Measurements from ENCODE around the gene NHLH1.

Gene NHLH1

GRCh38 chr1:160354388-160354985, 12.4 kb upstream of the NHLH1 start:
- TF ChIP-seq ZNF565 (CRISPR knock-in tag; conservative IDR thresholded peaks at IDR 0.05; ENCODE audit: low read depth) (no peak), OSR1 (CRISPR knock-in tag; IDR thresholded peaks at IDR 0.05) (no peak), POU6F1 (CRISPR knock-in tag; IDR thresholded peaks at IDR 0.05; ENCODE audit: borderline replicate concordance, low read depth) (no peak), CSRNP3 (CRISPR knock-in tag; IDR thresholded peaks at IDR 0.05) (no peak), BACH2 (CRISPR knock-in tag; IDR thresholded peaks at IDR 0.05; ENCODE audit: borderline replicate concordance) (no peak), ESRRG (CRISPR knock-in tag; IDR thresholded peaks at IDR 0.05) (no peak), ARNTL (CRISPR knock-in tag; IDR thresholded peaks at IDR 0.05; ENCODE audit: borderline replicate concordance, low read depth) (no peak), CSDC2 (CRISPR knock-in tag; IDR thresholded peaks at IDR 0.05) (no peak), PPARA (CRISPR knock-in tag; IDR thresholded peaks at IDR 0.05; ENCODE audit: borderline replicate concordance) (no peak), TCF4 (CRISPR knock-in tag; IDR thresholded peaks at IDR 0.05; ENCODE audit: borderline replicate concordance) (no peak), ISL1 (CRISPR knock-in tag; IDR thresholded peaks at IDR 0.05) (no peak), ZNF70 (CRISPR knock-in tag; IDR thresholded peaks at IDR 0.05) (no peak), GLIS3 (CRISPR knock-in tag; IDR thresholded peaks at IDR 0.05) (no peak), TOX (CRISPR knock-in tag; IDR thresholded peaks at IDR 0.05; ENCODE audit: borderline replicate concordance) (no peak), ZFP30 (CRISPR knock-in tag; IDR thresholded peaks at IDR 0.05) (no peak)
- TF ChIP-seq, protein P1, sequence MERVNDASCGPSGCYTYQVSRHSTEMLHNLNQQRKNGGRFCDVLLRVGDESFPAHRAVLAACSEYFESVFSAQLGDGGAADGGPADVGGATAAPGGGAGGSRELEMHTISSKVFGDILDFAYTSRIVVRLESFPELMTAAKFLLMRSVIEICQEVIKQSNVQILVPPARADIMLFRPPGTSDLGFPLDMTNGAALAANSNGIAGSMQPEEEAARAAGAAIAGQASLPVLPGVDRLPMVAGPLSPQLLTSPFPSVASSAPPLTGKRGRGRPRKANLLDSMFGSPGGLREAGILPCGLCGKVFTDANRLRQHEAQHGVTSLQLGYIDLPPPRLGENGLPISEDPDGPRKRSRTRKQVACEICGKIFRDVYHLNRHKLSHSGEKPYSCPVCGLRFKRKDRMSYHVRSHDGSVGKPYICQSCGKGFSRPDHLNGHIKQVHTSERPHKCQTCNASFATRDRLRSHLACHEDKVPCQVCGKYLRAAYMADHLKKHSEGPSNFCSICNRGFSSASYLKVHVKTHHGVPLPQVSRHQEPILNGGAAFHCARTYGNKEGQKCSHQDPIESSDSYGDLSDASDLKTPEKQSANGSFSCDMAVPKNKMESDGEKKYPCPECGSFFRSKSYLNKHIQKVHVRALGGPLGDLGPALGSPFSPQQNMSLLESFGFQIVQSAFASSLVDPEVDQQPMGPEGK (CRISPR knock-in tag; IDR thresholded peaks at IDR 0.05; ENCODE audit: borderline replicate concordance): no peak
- TF ChIP-seq, protein P2, sequence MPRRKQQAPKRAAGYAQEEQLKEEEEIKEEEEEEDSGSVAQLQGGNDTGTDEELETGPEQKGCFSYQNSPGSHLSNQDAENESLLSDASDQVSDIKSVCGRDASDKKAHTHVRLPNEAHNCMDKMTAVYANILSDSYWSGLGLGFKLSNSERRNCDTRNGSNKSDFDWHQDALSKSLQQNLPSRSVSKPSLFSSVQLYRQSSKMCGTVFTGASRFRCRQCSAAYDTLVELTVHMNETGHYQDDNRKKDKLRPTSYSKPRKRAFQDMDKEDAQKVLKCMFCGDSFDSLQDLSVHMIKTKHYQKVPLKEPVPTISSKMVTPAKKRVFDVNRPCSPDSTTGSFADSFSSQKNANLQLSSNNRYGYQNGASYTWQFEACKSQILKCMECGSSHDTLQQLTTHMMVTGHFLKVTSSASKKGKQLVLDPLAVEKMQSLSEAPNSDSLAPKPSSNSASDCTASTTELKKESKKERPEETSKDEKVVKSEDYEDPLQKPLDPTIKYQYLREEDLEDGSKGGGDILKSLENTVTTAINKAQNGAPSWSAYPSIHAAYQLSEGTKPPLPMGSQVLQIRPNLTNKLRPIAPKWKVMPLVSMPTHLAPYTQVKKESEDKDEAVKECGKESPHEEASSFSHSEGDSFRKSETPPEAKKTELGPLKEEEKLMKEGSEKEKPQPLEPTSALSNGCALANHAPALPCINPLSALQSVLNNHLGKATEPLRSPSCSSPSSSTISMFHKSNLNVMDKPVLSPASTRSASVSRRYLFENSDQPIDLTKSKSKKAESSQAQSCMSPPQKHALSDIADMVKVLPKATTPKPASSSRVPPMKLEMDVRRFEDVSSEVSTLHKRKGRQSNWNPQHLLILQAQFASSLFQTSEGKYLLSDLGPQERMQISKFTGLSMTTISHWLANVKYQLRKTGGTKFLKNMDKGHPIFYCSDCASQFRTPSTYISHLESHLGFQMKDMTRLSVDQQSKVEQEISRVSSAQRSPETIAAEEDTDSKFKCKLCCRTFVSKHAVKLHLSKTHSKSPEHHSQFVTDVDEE (CRISPR knock-in tag; IDR thresholded peaks at IDR 0.05): no peak
- peak; percentile 82 for ATAC-seq

- no peak for ATAC-seq
These were observed 9.4 kb upstream of the NHLH1 start for GRCh38 chr1:160357286-160358002.

More at GRCh38 chr1:160357286-160358002, 9.4 kb upstream of the NHLH1 start:
- TF ChIP-seq, protein P2 (CRISPR knock-in tag; IDR thresholded peaks at IDR 0.05): no peak
- TF ChIP-seq, protein P1 (CRISPR knock-in tag; IDR thresholded peaks at IDR 0.05; ENCODE audit: borderline replicate concordance): no peak
- TF ChIP-seq PPARA (CRISPR knock-in tag; IDR thresholded peaks at IDR 0.05; ENCODE audit: borderline replicate concordance): no peak
- TF ChIP-seq ZFP30 (CRISPR knock-in tag; IDR thresholded peaks at IDR 0.05): no peak
- TF ChIP-seq BACH2 (CRISPR knock-in tag; IDR thresholded peaks at IDR 0.05; ENCODE audit: borderline replicate concordance): no peak
- no peak for TF ChIP-seq TOX (CRISPR knock-in tag; IDR thresholded peaks at IDR 0.05; ENCODE audit: borderline replicate concordance)

All from SK-N-SH treated with all-trans-retinoic acid at 6 μM for 48 hours (cell line).